Effector memory CD8-positive, alpha-beta T cell (primary cell): ENCODE data around the gene TP53RK.

Source experiments
- ATAC-seq: fragments of 150-1000 bp; cut with Tn5 transposase; replicated peaks from 2 replicates; pipeline ENCODE4 v1.10.0; 2021; ENCODE audit warnings: mild to moderate bottlenecking, moderate library complexity
- DNase-seq, 3 experiments: peaks; one replicate each; pipeline ENCODE4 v3.0.0; 2021
- H3K27ac Mint-ChIP-seq, 2 donors: one replicate each; pipeline ENCODE4 v1.8.0; 2022; ENCODE audit warnings: mild to moderate bottlenecking in 2 of 2, mixed read lengths in 2 of 2, moderate library complexity in 2 of 2
- H3K27me3 Mint-ChIP-seq, 2 donors: one replicate each; pipeline ENCODE4 v1.8.0; 2022; ENCODE audit warnings: mixed read lengths in 2 of 2
- H3K36me3 Mint-ChIP-seq: one replicate; pipeline ENCODE4 v1.8.0; 2022; ENCODE audit warnings: mild to moderate bottlenecking, moderate library complexity, mixed read lengths; ENCODE audit not compliant: insufficient read depth
- H3K4me1 Mint-ChIP-seq, 2 donors: one replicate each; pipeline ENCODE4 v1.8.0; 2022; ENCODE audit warnings: low read depth in 2 of 2, mixed read lengths in 2 of 2
- H3K4me3 Mint-ChIP-seq, 2 donors: one replicate each; pipeline ENCODE4 v1.8.0; 2022; ENCODE audit warnings: mild to moderate bottlenecking in 2 of 2, mixed read lengths in 2 of 2, moderate library complexity in 2 of 2
- H3K9me3 Mint-ChIP-seq, 2 donors: one replicate each; pipeline ENCODE4 v1.8.0; 2022; ENCODE audit warnings: mixed read lengths in 2 of 2

The TP53RK gene

GRCh38 chr20:46641424-46641823 lies 47.8 kb downstream of the TP53RK start:
- Mint-ChIP-seq H3K9me3 (no peaks in the 10 kb centered on the region), H3K4me3 (no peak overlapping the region), H3K4me1 (no peaks in the 10 kb centered on the region)

DNA sequence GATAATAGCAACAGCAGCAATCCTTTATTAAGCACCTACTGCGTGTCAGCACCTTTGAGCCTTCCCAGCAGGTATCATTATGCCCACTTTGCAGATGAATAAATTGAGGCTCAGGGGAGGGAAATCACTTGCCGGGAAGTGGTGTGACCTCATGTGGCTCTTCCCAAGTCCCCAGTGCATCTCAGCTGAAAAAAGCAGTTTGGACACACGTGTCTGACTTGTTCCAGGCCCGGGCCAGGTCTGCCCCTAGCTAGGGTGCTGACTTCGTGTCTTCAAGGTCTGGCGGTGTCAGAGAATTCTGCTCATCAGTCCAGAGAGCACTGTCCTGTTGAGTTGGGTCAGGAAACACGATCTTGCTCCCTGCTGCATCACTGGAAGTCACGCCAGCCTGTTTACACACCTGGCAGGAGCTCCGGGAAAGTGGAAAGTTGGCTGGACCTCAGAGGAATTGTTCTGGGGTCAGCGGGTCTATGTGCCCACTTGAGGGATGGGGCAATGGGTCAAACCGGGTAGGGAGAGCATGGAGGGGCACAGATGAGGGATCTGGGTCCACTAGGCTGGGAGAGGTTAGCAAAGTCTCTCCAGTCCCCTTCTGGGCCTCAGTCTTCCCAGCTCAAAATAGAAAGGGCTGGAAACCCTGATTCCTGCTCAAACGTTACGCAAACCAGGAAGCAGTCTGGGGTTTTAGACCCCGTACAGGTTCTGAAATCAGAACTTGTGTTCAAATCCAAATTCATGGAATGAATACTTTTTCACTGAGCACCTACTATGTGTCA lies 48.5 kb downstream of the TP53RK start:
- no peak for DNase-seq
- Mint-ChIP-seq H3K27ac (no peak overlapping the region), H3K36me3 (no peaks in the 10 kb centered on the region), H3K27me3 (peaks cover 18 to 69% of the 10 kb centered on the region in 2 donors), H3K4me3 (no peak overlapping the region), H3K4me1 (no peaks in the 10 kb centered on the region), H3K9me3 (no peaks in the 10 kb centered on the region)
- no peak for ATAC-seq

More at GRCh38 chr20:46641424-46641823, 47.8 kb downstream of the TP53RK start:
- ATAC-seq (no peak), DNase-seq (no peak)
- Mint-ChIP-seq H3K36me3 (no peaks in the 10 kb centered on the region), H3K27me3 (peaks cover 18 to 62% of the 10 kb centered on the region in 2 donors), H3K27ac (no peak overlapping the region)

GRCh38 chr20:46640044-46640443 lies 49.2 kb downstream of the TP53RK start:
- Mint-ChIP-seq H3K27me3 (peaks cover 18 to 76% of the 10 kb centered on the region in 2 donors), H3K4me3 (no peak overlapping the region), H3K36me3 (no peaks in the 10 kb centered on the region), H3K9me3 (no peaks in the 10 kb centered on the region), H3K4me1 (no peaks in the 10 kb centered on the region), H3K27ac (no peak overlapping the region)
- ATAC-seq = no peak
- no peak for DNase-seq

DNA sequence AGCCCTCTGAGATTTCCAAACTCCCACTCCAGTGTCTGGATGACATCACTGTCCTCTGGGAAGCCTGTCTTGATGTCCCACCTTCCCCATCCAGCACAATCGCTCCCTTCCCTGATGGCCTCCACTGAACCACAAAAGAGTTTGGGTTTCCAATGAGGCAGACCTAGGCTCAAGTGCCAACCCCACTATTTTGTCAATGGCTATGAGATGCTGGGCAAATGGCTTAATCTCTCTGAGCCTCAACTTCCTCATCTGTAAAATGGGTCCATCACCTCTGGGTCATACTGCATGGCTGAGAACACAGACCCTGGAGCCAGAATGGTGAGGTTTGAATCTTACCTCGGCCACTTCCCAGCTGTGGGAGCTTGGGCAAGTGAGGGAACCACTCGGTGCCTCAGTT lies 49.7 kb downstream of the TP53RK start:
- ATAC-seq (no peak), DNase-seq (no peak)
- no peaks in the 10 kb centered on the region for H3K36me3 Mint-ChIP-seq
- H3K4me3 Mint-ChIP-seq = no peak overlapping the region
- no peak overlapping the region for H3K27ac Mint-ChIP-seq
- no peaks in the 10 kb centered on the region for H3K4me1 Mint-ChIP-seq
- H3K9me3 Mint-ChIP-seq = no peaks in the 10 kb centered on the region
- H3K27me3 Mint-ChIP-seq = peaks cover 18 to 80% of the 10 kb centered on the region in 2 donors

DNA sequence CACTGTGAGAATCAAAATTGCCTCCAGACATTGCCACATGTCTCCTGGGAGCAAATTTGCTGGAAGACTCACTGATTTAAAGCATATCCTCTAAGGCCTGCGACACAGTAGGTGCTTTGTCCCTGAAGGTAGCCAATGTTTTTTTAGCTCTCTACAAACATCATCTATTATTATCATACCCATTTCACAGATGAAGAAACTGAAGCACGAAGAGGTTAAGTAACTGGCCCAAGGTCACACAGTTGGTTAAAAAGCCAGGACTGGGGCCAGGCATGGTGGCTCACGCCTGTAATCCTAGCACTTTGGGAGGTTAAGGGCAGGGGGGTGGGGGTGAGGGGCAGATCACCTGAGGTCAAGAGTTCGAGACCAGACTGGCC lies 50.4 kb downstream of the TP53RK start:
- no peaks in the 10 kb centered on the region for H3K4me1 Mint-ChIP-seq
- ATAC-seq (no peak), DNase-seq (no peak)

GRCh38 chr20:46638134-46638897 lies 50.9 kb downstream of the TP53RK start:
- Mint-ChIP-seq H3K4me3 (no peak overlapping the region), H3K27ac (no peak overlapping the region), H3K27me3 (peaks cover 15 to 89% of the 10 kb centered on the region in 2 donors), H3K4me1 (no peaks in the 10 kb centered on the region), H3K9me3 (no peaks in the 10 kb centered on the region), H3K36me3 (no peaks in the 10 kb centered on the region)
- no peak for ATAC-seq
- no peak for DNase-seq

More for the DNA sequence above, 50.4 kb downstream of the TP53RK start:
- Mint-ChIP-seq H3K9me3 (no peaks in the 10 kb centered on the region), H3K27ac (no peak overlapping the region), H3K4me3 (no peak overlapping the region), H3K36me3 (no peaks in the 10 kb centered on the region), H3K27me3 (peaks cover 18 to 84% of the 10 kb centered on the region in 2 donors)

DNA sequence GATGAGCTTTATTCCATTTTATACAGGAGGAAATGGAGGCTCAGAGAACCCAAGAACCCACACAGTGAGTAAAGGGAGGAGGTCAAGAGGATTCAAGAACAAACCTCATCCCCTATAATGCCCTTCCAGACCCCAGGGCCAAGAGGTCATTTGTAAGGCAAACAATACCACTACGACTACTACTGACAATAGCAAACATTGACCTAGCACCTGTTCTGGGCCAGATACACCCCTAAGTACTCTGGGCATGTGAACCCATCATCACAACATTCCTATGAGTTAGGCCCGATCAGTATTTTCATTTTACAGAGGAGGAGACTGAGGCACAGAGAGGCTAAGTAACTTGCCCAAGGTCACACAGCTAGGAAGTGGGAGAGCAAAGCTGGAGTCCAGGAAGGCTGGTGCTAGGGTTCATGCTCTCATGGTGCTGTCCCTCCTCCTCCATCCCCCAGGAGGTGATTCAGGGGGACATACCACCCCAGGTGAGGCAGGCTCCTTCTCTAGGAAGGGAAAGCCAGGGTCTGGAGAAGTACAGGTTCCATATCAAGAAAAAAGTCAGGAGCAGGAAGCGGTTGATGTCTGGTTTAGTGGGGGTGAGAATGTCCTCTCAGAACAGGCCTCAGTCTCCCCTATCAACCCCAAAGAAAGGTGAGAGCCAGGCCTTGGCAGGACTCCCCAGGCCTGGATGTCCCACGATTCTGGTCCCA lies 51.7 kb downstream of the TP53RK start:
- no peak overlapping the region for H3K4me3 Mint-ChIP-seq
- H3K27me3 Mint-ChIP-seq = peaks cover 7 to 92% of the 10 kb centered on the region in 2 donors
- ATAC-seq (no peak), DNase-seq (no peak)
- H3K27ac Mint-ChIP-seq = no peak overlapping the region
- H3K9me3 Mint-ChIP-seq = no peaks in the 10 kb centered on the region
- H3K36me3 Mint-ChIP-seq = no peaks in the 10 kb centered on the region
- H3K4me1 Mint-ChIP-seq = no peaks in the 10 kb centered on the region

- H3K36me3 Mint-ChIP-seq = no peaks in the 10 kb centered on the region
- H3K27me3 Mint-ChIP-seq = peaks cover 4 to 91% of the 10 kb centered on the region in 2 donors
- ATAC-seq (no peak), DNase-seq (no peak)
- H3K27ac Mint-ChIP-seq = no peak overlapping the region
- no peaks in the 10 kb centered on the region for H3K4me1 Mint-ChIP-seq
- no peak overlapping the region for H3K4me3 Mint-ChIP-seq
- no peaks in the 10 kb centered on the region for H3K9me3 Mint-ChIP-seq
These were observed 52.2 kb downstream of the TP53RK start for GRCh38 chr20:46637020-46637419.

DNA sequence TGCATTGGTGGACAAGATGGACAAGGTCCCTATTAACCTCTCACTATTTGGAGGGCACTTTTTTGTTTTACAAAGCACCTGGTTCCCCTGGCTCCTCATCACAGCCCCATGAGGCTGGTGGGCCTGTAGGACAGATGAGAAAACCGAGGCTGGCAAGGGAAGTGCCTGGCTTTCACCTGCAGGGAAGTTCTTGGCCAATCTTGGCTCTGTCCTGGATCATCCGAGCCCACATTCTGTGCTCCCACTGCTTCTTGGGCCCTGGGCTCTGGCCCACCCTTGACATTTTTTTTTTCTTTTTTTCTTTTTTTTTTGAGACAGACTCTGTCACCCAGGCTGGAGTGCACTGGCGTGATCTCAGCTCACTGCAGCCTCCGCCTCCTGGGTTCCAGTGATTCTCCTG lies 52.7 kb downstream of the TP53RK start:
- Mint-ChIP-seq H3K4me1 (no peaks in the 10 kb centered on the region), H3K9me3 (no peaks in the 10 kb centered on the region), H3K4me3 (no peak overlapping the region), H3K36me3 (no peaks in the 10 kb centered on the region), H3K27ac (no peak overlapping the region), H3K27me3 (peaks cover 2 to 91% of the 10 kb centered on the region in 2 donors)
- no peak for DNase-seq
- no peak for ATAC-seq

DNA sequence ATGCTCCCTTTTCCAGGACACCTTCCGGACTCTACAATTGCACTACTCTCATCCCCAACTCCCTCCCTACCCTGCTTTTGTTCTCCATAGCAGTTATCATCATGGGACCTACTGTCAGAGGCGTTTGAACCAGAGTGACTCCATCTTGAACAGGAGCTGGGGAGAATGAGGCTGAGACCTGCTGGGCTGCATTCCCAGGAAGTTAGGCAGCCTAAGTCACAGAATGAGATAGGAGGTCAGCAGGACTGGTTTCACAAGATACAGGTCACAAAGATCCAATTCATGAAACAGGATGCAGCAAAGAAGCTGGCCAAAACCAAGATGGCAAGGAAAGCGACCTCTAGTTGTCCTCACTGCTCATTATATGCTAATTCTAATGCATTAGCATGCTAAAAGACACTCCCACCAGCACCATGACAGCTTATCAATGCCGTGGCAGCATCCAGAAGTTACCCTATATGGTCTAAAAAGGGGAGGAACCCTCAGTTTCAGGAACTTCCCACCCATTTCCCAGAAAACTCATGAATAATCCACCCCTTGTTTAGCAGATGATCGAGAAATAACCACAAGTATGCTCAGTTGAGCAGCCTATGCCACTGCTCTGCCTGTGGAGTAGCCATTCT lies 53.6 kb downstream of the TP53RK start:
- no peaks in the 10 kb centered on the region for H3K36me3 Mint-ChIP-seq
- no peaks in the 10 kb centered on the region for H3K4me1 Mint-ChIP-seq
- no peak overlapping the region for H3K27ac Mint-ChIP-seq
- no peak overlapping the region for H3K4me3 Mint-ChIP-seq
- peaks cover 5 to 90% of the 10 kb centered on the region in 2 donors for H3K27me3 Mint-ChIP-seq
- no peak for DNase-seq
- ATAC-seq = no peak
- no peaks in the 10 kb centered on the region for H3K9me3 Mint-ChIP-seq

DNA sequence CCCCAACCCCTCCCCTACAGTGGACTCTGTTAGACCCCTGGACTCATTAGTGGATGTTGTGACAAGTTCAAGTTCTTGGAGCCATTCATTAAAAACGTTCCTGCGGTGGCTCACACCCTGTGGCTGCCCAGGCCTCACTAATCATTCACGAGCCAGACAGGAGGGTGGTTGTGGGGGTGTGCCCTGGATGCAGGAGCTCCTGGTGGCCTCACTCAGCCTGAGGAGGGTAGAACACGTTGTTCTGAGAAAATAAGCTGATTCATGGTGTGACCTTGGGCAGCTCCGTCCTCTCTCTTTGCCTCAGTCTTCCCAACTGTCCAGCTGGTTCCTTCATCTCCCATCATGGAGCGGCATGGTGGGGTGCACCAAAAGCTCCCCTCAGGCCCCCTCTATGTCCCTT lies 54.7 kb downstream of the TP53RK start:
- no peaks in the 10 kb centered on the region for H3K4me1 Mint-ChIP-seq
- H3K27me3 Mint-ChIP-seq = peaks cover 5 to 85% of the 10 kb centered on the region in 2 donors
- DNase-seq = no peak
- no peak overlapping the region for H3K27ac Mint-ChIP-seq
- H3K36me3 Mint-ChIP-seq = no peaks in the 10 kb centered on the region
- no peaks in the 10 kb centered on the region for H3K9me3 Mint-ChIP-seq
- ATAC-seq = no peak
- H3K4me3 Mint-ChIP-seq = no peak overlapping the region
